ACHN (cell line): ENCODE results near the gene USP32.
"Not testable (repeated sequence)": the region's sequence is repeated elsewhere in the genome, so short reads cannot be mapped to it uniquely, and the experiment has no call there.

Experiments
- DNase-seq: peaks from one replicate; pipeline ENCODE4 v3.0.0-alpha.2; 2015
- in situ Hi-C: cut with HindIII; loops from 2 replicates; pipeline ENCODE4 v1.10.0; 2017; ENCODE audit warnings: low sequenced_read_pairs, low pct_ligation_motif_present, low pct_unique_long_range_greater_than_20kb

USP32 gene

GRCh38 chr17:60283816-60284215, 108.1 kb downstream of the USP32 start:
- DNase-seq: no peak
- in situ Hi-C loops: no loop called here

GRCh38 chr17:60280673-60281072, 111.3 kb downstream of the USP32 start:
- in situ Hi-C loops: no loop called here
- no peak for DNase-seq

GRCh38 chr17:60278237-60278636, 113.7 kb downstream of the USP32 start:
- no peak for DNase-seq
- in situ Hi-C loops: no loop called here

- no peak for DNase-seq
- in situ Hi-C loops: no loop called here
These were observed 114.7 kb downstream of the USP32 start for GRCh38 chr17:60277258-60277657.

GRCh38 chr17:60269417-60269816, 122.5 kb downstream of the USP32 start:
- in situ Hi-C loops: no loop called here
- no peak for DNase-seq

- in situ Hi-C loops: no loop called here
- no peak for DNase-seq
These were observed 131.4 kb downstream of the USP32 start for GRCh38 chr17:60260540-60260939.

- DNase-seq: no peak
- in situ Hi-C loops: no loop called here
These were observed 133.6 kb downstream of the USP32 start for GRCh38 chr17:60258313-60258712.

GRCh38 chr17:60256174-60256573, 135.8 kb downstream of the USP32 start:
- no peak for DNase-seq

GRCh38 chr17:60253048-60253447, 138.9 kb downstream of the USP32 start:
- no peak for DNase-seq
- in situ Hi-C loops: no loop called here

More at GRCh38 chr17:60256174-60256573, 135.8 kb downstream of the USP32 start:
- in situ Hi-C loops: no loop called here

- in situ Hi-C loops: no loop called here
- no peak for DNase-seq
These were observed 139.5 kb downstream of the USP32 start for GRCh38 chr17:60252459-60252858.

- in situ Hi-C loops: no loop called here
- DNase-seq: no peak
These were observed 142.6 kb downstream of the USP32 start for GRCh38 chr17:60249290-60249826.

- no peak for DNase-seq
- in situ Hi-C loops: no loop called here
These were observed 143.2 kb downstream of the USP32 start for GRCh38 chr17:60248618-60249289.

GRCh38 chr17:60247836-60248461, 144.0 kb downstream of the USP32 start:
- no peak for DNase-seq
- in situ Hi-C loops: no loop called here

- in situ Hi-C loops: no loop called here
These were observed 147.3 kb downstream of the USP32 start for GRCh38 chr17:60244656-60245055.

GRCh38 chr17:60240290-60240689, 151.6 kb downstream of the USP32 start:
- in situ Hi-C loops: no loop called here
- no peak for DNase-seq

More at GRCh38 chr17:60244656-60245055, 147.3 kb downstream of the USP32 start:
- DNase-seq: no peak

- in situ Hi-C loops: no loop called here
- no peak for DNase-seq
These were observed 160.2 kb downstream of the USP32 start for GRCh38 chr17:60231691-60232090.

- peak; percentile 41 for DNase-seq
- in situ Hi-C loops: no loop called here
These were observed 160.7 kb downstream of the USP32 start for GRCh38 chr17:60231234-60231633.

GRCh38 chr17:60230358-60230757, 161.6 kb downstream of the USP32 start:
- DNase-seq: no peak
- in situ Hi-C loops: no loop called here

GRCh38 chr17:60229188-60229802, 162.6 kb downstream of the USP32 start:
- DNase-seq: peak; percentile 15
- in situ Hi-C loops: no loop called here

- DNase-seq, in situ Hi-C loops: not testable (repeated sequence)
These were observed 164.7 kb downstream of the USP32 start for GRCh38 chr17:60227276-60227675.
